ENCODE data around the gene DMAC1.

DNA sequence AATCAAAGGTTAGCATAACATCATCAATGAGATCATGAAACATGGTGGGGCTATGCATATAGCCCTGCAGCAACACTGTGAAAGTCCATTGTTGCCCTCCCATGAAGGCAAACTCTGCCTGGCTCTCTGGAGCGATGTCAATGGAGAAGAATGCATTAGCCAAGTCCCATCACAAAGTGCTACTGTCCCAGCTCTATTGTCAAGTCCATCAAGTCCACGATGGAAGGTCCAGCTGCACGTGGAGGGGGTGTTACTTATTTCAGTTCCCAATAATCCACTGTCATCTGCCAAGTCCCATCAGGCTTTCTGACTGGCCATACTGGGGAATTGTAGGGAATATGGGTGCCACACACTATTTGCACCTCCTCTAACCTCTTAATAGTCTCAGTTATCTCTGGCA lies 10.8 kb downstream of the DMAC1 start:
- TF ChIP-seq EZH2 (IDR thresholded peaks at IDR 0.05; ENCODE audit: borderline replicate concordance, insufficient read depth, low read depth, low read length, poor library complexity, severe bottlenecking), result no peak
- TF ChIP-seq, protein P1, sequence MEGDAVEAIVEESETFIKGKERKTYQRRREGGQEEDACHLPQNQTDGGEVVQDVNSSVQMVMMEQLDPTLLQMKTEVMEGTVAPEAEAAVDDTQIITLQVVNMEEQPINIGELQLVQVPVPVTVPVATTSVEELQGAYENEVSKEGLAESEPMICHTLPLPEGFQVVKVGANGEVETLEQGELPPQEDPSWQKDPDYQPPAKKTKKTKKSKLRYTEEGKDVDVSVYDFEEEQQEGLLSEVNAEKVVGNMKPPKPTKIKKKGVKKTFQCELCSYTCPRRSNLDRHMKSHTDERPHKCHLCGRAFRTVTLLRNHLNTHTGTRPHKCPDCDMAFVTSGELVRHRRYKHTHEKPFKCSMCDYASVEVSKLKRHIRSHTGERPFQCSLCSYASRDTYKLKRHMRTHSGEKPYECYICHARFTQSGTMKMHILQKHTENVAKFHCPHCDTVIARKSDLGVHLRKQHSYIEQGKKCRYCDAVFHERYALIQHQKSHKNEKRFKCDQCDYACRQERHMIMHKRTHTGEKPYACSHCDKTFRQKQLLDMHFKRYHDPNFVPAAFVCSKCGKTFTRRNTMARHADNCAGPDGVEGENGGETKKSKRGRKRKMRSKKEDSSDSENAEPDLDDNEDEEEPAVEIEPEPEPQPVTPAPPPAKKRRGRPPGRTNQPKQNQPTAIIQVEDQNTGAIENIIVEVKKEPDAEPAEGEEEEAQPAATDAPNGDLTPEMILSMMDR (IDR thresholded peaks at IDR 0.05), result no peak

All from B cell (primary cell).